Trophoblast cell (in vitro differentiated cells and primary cell): ENCODE results near the gene SCFD2.

Source experiments
- DNase-seq, 2 donors: peaks; one replicate each; pipeline ENCODE4 v3.0.0-alpha.2; 2016
- H2AFZ ChIP-seq: 2 replicates; pipeline ENCODE4 v1.6.1; 2013; ENCODE audit warnings: low read length, moderate library complexity, mild to moderate bottlenecking; ENCODE audit not compliant: insufficient read depth, poor library complexity
- H2AK5ac ChIP-seq: 2 replicates; pipeline ENCODE4 v1.6.1; 2013; ENCODE audit warnings: mild to moderate bottlenecking, low read length
- H2BK120ac ChIP-seq: 2 replicates; pipeline ENCODE4 v1.6.1; 2013; ENCODE audit warnings: low read length, mild to moderate bottlenecking, moderate library complexity; ENCODE audit not compliant: insufficient read depth, poor library complexity
- H2BK12ac ChIP-seq: 2 replicates; pipeline ENCODE4 v1.6.1; 2013; ENCODE audit warnings: mild to moderate bottlenecking, low read length, moderate library complexity
- H2BK5ac ChIP-seq: 2 replicates; pipeline ENCODE4 v1.6.1; 2013; ENCODE audit warnings: low read length, low read depth, moderate library complexity, mild to moderate bottlenecking; ENCODE audit not compliant: poor library complexity
- H3K14ac ChIP-seq: 2 replicates; pipeline ENCODE4 v1.6.1; 2013; ENCODE audit warnings: mild to moderate bottlenecking, low read length
- H3K18ac ChIP-seq: 2 replicates; pipeline ENCODE4 v1.6.1; 2013; ENCODE audit warnings: mild to moderate bottlenecking, low read length
- H3K23ac ChIP-seq: 2 replicates; pipeline ENCODE4 v1.6.1; 2013; ENCODE audit warnings: low read length
- H3K27ac ChIP-seq: 2 replicates; pipeline ENCODE4 v1.5.1; 2013; ENCODE audit warnings: low read depth, mild to moderate bottlenecking, inconsistent platforms, low read length, moderate library complexity
- H3K27me3 ChIP-seq: 2 replicates; pipeline ENCODE4 v1.6.1; 2013; ENCODE audit warnings: inconsistent platforms, mild to moderate bottlenecking, low read length, moderate library complexity; ENCODE audit not compliant: insufficient read depth
- H3K36me3 ChIP-seq, 2 experiments: 1 replicate in 1 of 2; 2 replicates in 1 of 2; pipeline ENCODE4 v1.6.1; 2013; ENCODE audit warnings: low read length in 2 of 2, mild to moderate bottlenecking in 2 of 2, moderate library complexity in 1 of 2; ENCODE audit not compliant: insufficient read depth in 2 of 2, control insufficient read depth in 1 of 2
- H3K4ac ChIP-seq: 2 replicates; pipeline ENCODE4 v1.6.1; 2013; ENCODE audit warnings: low read depth, mild to moderate bottlenecking, low read length, moderate library complexity
- H3K4me1 ChIP-seq, 2 experiments: 1 replicate in 1 of 2; 2 replicates in 1 of 2; pipeline ENCODE4 v1.6.1; 2013; ENCODE audit warnings: low read length in 2 of 2, mild to moderate bottlenecking in 2 of 2, moderate library complexity in 1 of 2; ENCODE audit not compliant: insufficient read depth in 2 of 2, control insufficient read depth in 1 of 2
- H3K4me2 ChIP-seq: 2 replicates; pipeline ENCODE4 v1.6.1; 2013; ENCODE audit warnings: inconsistent platforms, mild to moderate bottlenecking, low read length, moderate library complexity
- H3K4me3 ChIP-seq: 2 replicates; pipeline ENCODE4 v1.5.1; 2013; ENCODE audit warnings: mild to moderate bottlenecking, low read depth, low read length, inconsistent platforms
- H3K79me1 ChIP-seq: one replicate; pipeline ENCODE4 v1.6.1; 2013; ENCODE audit warnings: low read length
- H3K79me2 ChIP-seq: 2 replicates; pipeline ENCODE4 v1.6.1; 2013; ENCODE audit warnings: low read length, mild to moderate bottlenecking; ENCODE audit not compliant: control insufficient read depth, insufficient read depth, poor library complexity
- H3K9ac ChIP-seq: 2 replicates; pipeline ENCODE4 v1.6.1; 2013; ENCODE audit warnings: mild to moderate bottlenecking, low read length
- H3K9me3 ChIP-seq: 2 replicates; pipeline ENCODE4 v1.6.1; 2013; ENCODE audit warnings: low read depth, mild to moderate bottlenecking, control low read depth, inconsistent platforms, low read length; ENCODE audit not compliant: insufficient read depth
- H4K12ac ChIP-seq: 2 replicates; pipeline ENCODE4 v1.6.1; 2013; ENCODE audit warnings: low read depth, mild to moderate bottlenecking, low read length, moderate library complexity
- H4K8ac ChIP-seq: 2 replicates; pipeline ENCODE4 v1.6.1; 2013; ENCODE audit warnings: low read depth, mild to moderate bottlenecking, low read length, moderate library complexity
- H4K91ac ChIP-seq: one replicate; pipeline ENCODE4 v1.6.1; 2013; ENCODE audit warnings: low read depth, mild to moderate bottlenecking, low read length, moderate library complexity
- WGBS: extraction: QIAGEN DNeasy Blood & Tissue Kit; methylation state at CpG from one replicate; pipeline ENCODE4 v1.1.7; 2013; ENCODE audit warnings: missing lambda C conversion rate; ENCODE audit not compliant: insufficient read length, insufficient coverage; ENCODE audit errors: extremely low coverage; 5-methylcytosine and 5-hydroxymethylcytosine counted together

The SCFD2 gene

GRCh38 chr4:52945982-52946381, 419.9 kb downstream of the SCFD2 start:
- Histone ChIP-seq H2BK5ac (no peak overlapping the region), H2BK120ac (no peak overlapping the region), H3K9me3 (no peaks in the 10 kb centered on the region), H3K79me2 (no peaks in the 10 kb centered on the region), H3K4me2 (no peak overlapping the region), H3K36me3 (no peaks in the 10 kb centered on the region), H3K79me1 (peaks cover 9% of the 10 kb centered on the region), H3K27ac (no peak overlapping the region), H4K91ac (no peak overlapping the region), H4K12ac (no peak overlapping the region), H3K4me3 (no peak overlapping the region), H3K14ac (no peak overlapping the region), H3K18ac (no peak overlapping the region), H3K27me3 (no peaks in the 10 kb centered on the region), H3K4ac (no peak overlapping the region), H2BK12ac (no peak overlapping the region), H2AFZ (no peak overlapping the region), H3K4me1 (peaks cover 14 to 16% of the 10 kb centered on the region in 2 experiments), H3K9ac (no peak overlapping the region), H3K23ac (no peak overlapping the region), H2AK5ac (no peak overlapping the region), H4K8ac (no peak overlapping the region)
- no CpG with 5 or more reads among the region's 2 CpGs for WGBS
- no peak for DNase-seq

GRCh38 chr4:52945326-52945898, 420.4 kb downstream of the SCFD2 start:
- no peak overlapping the region for H2BK12ac ChIP-seq
- H4K12ac ChIP-seq: no peak overlapping the region
- H2AK5ac ChIP-seq: no peak overlapping the region
- no peaks in the 10 kb centered on the region for H3K79me2 ChIP-seq
- no peak overlapping the region for H3K4me2 ChIP-seq
- H2BK120ac ChIP-seq: no peak overlapping the region
- WGBS: no CpG with 5 or more reads among the region's 2 CpGs
- H3K4me3 ChIP-seq: no peak overlapping the region
- H3K18ac ChIP-seq: no peak overlapping the region
- H3K27ac ChIP-seq: no peak overlapping the region
- no peak overlapping the region for H2AFZ ChIP-seq
- no peaks in the 10 kb centered on the region for H3K27me3 ChIP-seq
- no peak overlapping the region for H3K4ac ChIP-seq
- no peak overlapping the region for H3K9ac ChIP-seq
- peaks cover 5% of the 10 kb centered on the region for H3K79me1 ChIP-seq
- no peak overlapping the region for H2BK5ac ChIP-seq
- H3K36me3 ChIP-seq: no peaks in the 10 kb centered on the region
- no peak overlapping the region for H4K91ac ChIP-seq
- no peak overlapping the region for H3K14ac ChIP-seq
- H3K9me3 ChIP-seq: no peaks in the 10 kb centered on the region
- no peak overlapping the region for H4K8ac ChIP-seq
- no peak overlapping the region for H3K23ac ChIP-seq
- no peak for DNase-seq
- H3K4me1 ChIP-seq: peaks cover 11 to 12% of the 10 kb centered on the region in 2 experiments

- Histone ChIP-seq H2AFZ (no peak overlapping the region), H3K9me3 (no peaks in the 10 kb centered on the region), H2BK120ac (no peak overlapping the region), H3K23ac (no peak overlapping the region), H3K9ac (no peak overlapping the region), H3K36me3 (no peaks in the 10 kb centered on the region), H3K27ac (no peak overlapping the region), H3K14ac (no peak overlapping the region), H3K79me1 (no peaks in the 10 kb centered on the region), H4K91ac (no peak overlapping the region), H4K12ac (no peak overlapping the region), H3K79me2 (no peaks in the 10 kb centered on the region), H3K27me3 (no peaks in the 10 kb centered on the region), H3K18ac (no peak overlapping the region), H2AK5ac (no peak overlapping the region), H3K4ac (no peak overlapping the region), H3K4me1 (no peaks in the 10 kb centered on the region), H2BK5ac (no peak overlapping the region), H4K8ac (no peak overlapping the region), H3K4me3 (no peak overlapping the region), H2BK12ac (no peak overlapping the region), H3K4me2 (no peak overlapping the region)
- no peak for DNase-seq
These were observed 422.2 kb downstream of the SCFD2 start for GRCh38 chr4:52943677-52944076.

- DNase-seq: peak; percentile 62 to 81
- no peak overlapping the region for H3K18ac ChIP-seq
- no peak overlapping the region for H2AK5ac ChIP-seq
- H4K8ac ChIP-seq: no peak overlapping the region
- H3K27me3 ChIP-seq: no peaks in the 10 kb centered on the region
- H3K23ac ChIP-seq: no peak overlapping the region
- no peak overlapping the region for H2AFZ ChIP-seq
- no peak overlapping the region for H2BK5ac ChIP-seq
- H3K4me3 ChIP-seq: no peak overlapping the region
- H3K79me2 ChIP-seq: no peaks in the 10 kb centered on the region
- no peak overlapping the region for H4K91ac ChIP-seq
- H3K4me1 ChIP-seq: no peaks in the 10 kb centered on the region
- no peak overlapping the region for H3K14ac ChIP-seq
- H3K79me1 ChIP-seq: no peaks in the 10 kb centered on the region
- no peaks in the 10 kb centered on the region for H3K36me3 ChIP-seq
- no peaks in the 10 kb centered on the region for H3K9me3 ChIP-seq
- H3K4ac ChIP-seq: no peak overlapping the region
- no peak overlapping the region for H3K4me2 ChIP-seq
- H3K9ac ChIP-seq: no peak overlapping the region
- no peak overlapping the region for H3K27ac ChIP-seq
- no peak overlapping the region for H2BK12ac ChIP-seq
- no CpG with 5 or more reads among the region's 1 CpG for WGBS
- H4K12ac ChIP-seq: no peak overlapping the region
- H2BK120ac ChIP-seq: no peak overlapping the region
These were observed 422.9 kb downstream of the SCFD2 start for GRCh38 chr4:52942936-52943335.
